Kidney (tissue), 14 donors: ENCODE measurements around the gene PRICKLE1. TPM values are rescaled to one million over a fixed set of nuclear protein-coding genes. Genes with fewer than 3 reads are reported as not detected.

Experiments used
- DNase-seq, 5 donors: peaks; one replicate each; pipeline ENCODE4 v3.0.0-alpha.2; 2013 to 2020
- FAIRE-seq: peaks from 2 replicates; lab custom pipeline; 2012; peaks lifted over from hg19 to GRCh38; lab: Jason Lieb, UNC
- H3K27ac ChIP-seq, 2 donors: one replicate each; pipeline ENCODE4 v1.7.0; 2013; ENCODE audit warnings: low read depth in 2 of 2, low read length in 2 of 2, inconsistent platforms in 1 of 2
- H3K27me3 ChIP-seq: one replicate; pipeline ENCODE4 v1.7.1; 2013; ENCODE audit warnings: low read length, inconsistent platforms; ENCODE audit not compliant: control insufficient read depth, insufficient read depth
- H3K36me3 ChIP-seq, 3 donors: one replicate each; pipeline versions ENCODE4 v1.7.0 to v1.7.1; 2013; ENCODE audit warnings: low read length in 3 of 3, control low read depth in 1 of 3, inconsistent platforms in 1 of 3; ENCODE audit not compliant: insufficient read depth in 3 of 3, control insufficient read depth in 2 of 3
- H3K4me1 ChIP-seq, 3 donors: one replicate each; pipeline versions ENCODE4 v1.7.0 to v1.7.1; 2013; ENCODE audit warnings: low read length in 3 of 3, inconsistent platforms in 1 of 3, low read depth in 1 of 3; ENCODE audit not compliant: control insufficient read depth in 2 of 3, insufficient read depth in 2 of 3
- H3K4me3 ChIP-seq, 3 donors: one replicate each; pipeline versions ENCODE4 v1.7.0 to v1.8.1; 2013; ENCODE audit warnings: low read length in 3 of 3, control low read depth in 1 of 3, inconsistent platforms in 1 of 3
- H3K9ac ChIP-seq, 3 donors: one replicate each; pipeline versions ENCODE4 v1.7.0 to v1.7.1; 2013; ENCODE audit warnings: low read length in 3 of 3, control low read depth in 1 of 3, inconsistent platforms in 1 of 3
- H3K9me3 ChIP-seq, 3 donors: one replicate each; pipeline versions ENCODE4 v1.7.0 to v1.7.1; 2013; ENCODE audit warnings: low read length in 3 of 3, control low read depth in 1 of 3, inconsistent platforms in 1 of 3; ENCODE audit not compliant: control insufficient read depth in 2 of 3, insufficient read depth in 1 of 3
- CTCF ChIP-seq: IDR thresholded peaks from 3 replicates; pipeline ENCODE4 v1.5.1; 2012; ENCODE audit warnings: mild to moderate bottlenecking, moderate library complexity, borderline replicate concordance; ENCODE audit not compliant: insufficient read depth; ENCODE audit errors: extremely low read depth
- intact Hi-C: fragments of 100-400 bp; cut with DNase I; formaldehyde crosslinking; loops from one replicate; pipeline ENCODE4 v1.11.1; 2022
- polyA plus RNA-seq: library from polyadenylated mRNA; stranded (reverse); fragments of 350-450 nt; fragmentation: Illumina TruSeq; extraction: RNeasy Lipid Tissue Mini Kit (QIAGEN cat#74804); gene quantifications from one replicate; pipeline ENCODE4 v1.2.3, GENCODE V29; 2014; ENCODE audit warnings: low read depth, low replicate concordance; ENCODE audit not compliant: insufficient read depth
- total RNA-seq: library from RNA; stranded (reverse); fragmentation: NEBNext Ultra II Directional; extraction: Animal tissue kit (Norgen Biotek cat#: 25700); gene quantifications from one replicate; pipeline ENCODE4 v1.2.1, GENCODE V29; 2021
- donor health status: control.
- donor health status: control.
- donor health status: control.
- donor health status: control.
- donor health status: control.
- donor health status: DM: yes; HTN: yes; CAD: no.
- donor health status: Normal renal cell carcinoma (clear cell type).

PRICKLE1 gene
- total and polyA plus RNA-seq, 2 donors from 2014 or later: 3.9 to 21.7 TPM

GRCh38 chr12:42576374-42576773 lies 13.2 kb downstream of the PRICKLE1 start:
- Histone ChIP-seq H3K27me3 (no peaks in the 10 kb centered on the region), H3K4me3 (no peak overlapping the region), H3K36me3 (no peaks in the 10 kb centered on the region), H3K9ac (no peak overlapping the region), H3K9me3 (no peaks in the 10 kb centered on the region), H3K27ac (no peak overlapping the region), H3K4me1 (no peaks in the 10 kb centered on the region)
- TF ChIP-seq CTCF: no peak
- FAIRE-seq (no peak), DNase-seq (no peak)
- intact Hi-C loops: no loop called here

- DNase-seq: no peak
- FAIRE-seq: no peak
These were observed 13.8 kb downstream of the PRICKLE1 start for GRCh38 chr12:42575717-42576116.

GRCh38 chr12:42574851-42575266 lies 14.7 kb downstream of the PRICKLE1 start:
- H3K9ac ChIP-seq: no peak overlapping the region
- no peak overlapping the region for H3K27ac ChIP-seq
- no peak for TF ChIP-seq CTCF
- FAIRE-seq (no peak), DNase-seq (no peak)
- H3K27me3 ChIP-seq: no peaks in the 10 kb centered on the region
- H3K4me1 ChIP-seq: no peaks in the 10 kb centered on the region
- intact Hi-C loops: no loop called here
- H3K4me3 ChIP-seq: no peak overlapping the region
- H3K9me3 ChIP-seq: no peaks in the 10 kb centered on the region
- H3K36me3 ChIP-seq: no peaks in the 10 kb centered on the region

More at GRCh38 chr12:42575717-42576116, 13.8 kb downstream of the PRICKLE1 start:
- H3K27ac ChIP-seq: no peak overlapping the region
- no peaks in the 10 kb centered on the region for H3K36me3 ChIP-seq
- H3K9ac ChIP-seq: no peak overlapping the region
- no peaks in the 10 kb centered on the region for H3K9me3 ChIP-seq
- no peaks in the 10 kb centered on the region for H3K4me1 ChIP-seq
- intact Hi-C loops: no loop called here
- no peak overlapping the region for H3K4me3 ChIP-seq
- no peak for TF ChIP-seq CTCF
- no peaks in the 10 kb centered on the region for H3K27me3 ChIP-seq
